GM23338 (cell line): ENCODE results near the gene TENM4. TPM values are rescaled to one million over a fixed set of nuclear protein-coding genes. Genes with fewer than 3 reads are reported as not detected.

Source experiments
- ATAC-seq: fragments of 200-7000 bp; cut with Tn5 transposase; 3 replicates; pipeline ENCODE4 v1.9.1; 2020
- DNase-seq: peaks from one replicate; pipeline ENCODE4 v3.0.0-alpha.2; 2015; ENCODE audit warnings: low spot score
- H2AFZ ChIP-seq: fragments of 200-600 bp; sonication (generic); 2 replicates; pipeline ENCODE4 v1.8.0; 2016; ENCODE audit warnings: antibody characterized with exemption, mild to moderate bottlenecking, moderate library complexity
- H3F3A ChIP-seq: fragments of 200-600 bp; sonication (generic); replicated peaks from 2 replicates; pipeline ENCODE4 v1.8.0; 2017; ENCODE audit warnings: antibody characterized with exemption, mixed run types, low read depth
- H3K27ac ChIP-seq: fragments of 200-600 bp; sonication (generic); 2 replicates; pipeline ENCODE4 v1.6.1; 2016; ENCODE audit warnings: low read depth
- H3K27me3 ChIP-seq: fragments of 200-600 bp; sonication (generic); 2 replicates; pipeline ENCODE4 v1.8.0; 2016; ENCODE audit warnings: mild to moderate bottlenecking, mixed run types, moderate library complexity; ENCODE audit not compliant: insufficient read depth
- H3K36me3 ChIP-seq: fragments of 200-600 bp; sonication (generic); 2 replicates; pipeline ENCODE4 v1.8.0; 2016; ENCODE audit warnings: mild to moderate bottlenecking; ENCODE audit not compliant: insufficient read depth
- H3K4me1 ChIP-seq: fragments of 200-600 bp; sonication (generic); 2 replicates; pipeline ENCODE4 v1.8.0; 2016; ENCODE audit warnings: mild to moderate bottlenecking, moderate library complexity; ENCODE audit not compliant: insufficient read depth
- H3K4me2 ChIP-seq: fragments of 200-600 bp; sonication (generic); 2 replicates; pipeline ENCODE4 v1.7.1; 2017; ENCODE audit warnings: mixed run types
- H3K4me3 ChIP-seq: fragments of 200-600 bp; sonication (generic); 2 replicates; pipeline ENCODE4 v1.6.1; 2016; ENCODE audit warnings: mixed run types
- H3K79me2 ChIP-seq: fragments of 200-600 bp; sonication (generic); replicated peaks from 2 replicates; pipeline ENCODE4 v1.8.0; 2017; ENCODE audit warnings: mild to moderate bottlenecking; ENCODE audit not compliant: insufficient read depth
- H3K9me2 ChIP-seq: fragments of 200-600 bp; sonication (generic); 2 replicates; pipeline ENCODE4 v1.8.0; 2017; ENCODE audit not compliant: insufficient read depth
- H4K20me1 ChIP-seq: fragments of 200-600 bp; sonication (generic); replicated peaks from 2 replicates; pipeline ENCODE4 v1.8.0; 2017; ENCODE audit warnings: mild to moderate bottlenecking; ENCODE audit not compliant: insufficient read depth
- H3K27ac Mint-ChIP-seq: 2 replicates; pipeline ENCODE4 v1.8.0; 2020; ENCODE audit warnings: inconsistent platforms, mild to moderate bottlenecking, moderate library complexity, mixed read lengths
- H3K27me3 Mint-ChIP-seq: 3 replicates; pipeline ENCODE4 v1.8.0; 2022; ENCODE audit warnings: low read depth, mild to moderate bottlenecking, moderate library complexity, mixed read lengths, inconsistent platforms; ENCODE audit not compliant: insufficient read depth, poor library complexity
- H3K36me3 Mint-ChIP-seq: 3 replicates; pipeline ENCODE4 v1.8.0; 2021; ENCODE audit warnings: low read depth, mild to moderate bottlenecking, inconsistent platforms, moderate library complexity, mixed read lengths
- H3K4me1 Mint-ChIP-seq: 3 replicates; pipeline ENCODE4 v1.8.0; 2020; ENCODE audit warnings: mild to moderate bottlenecking, inconsistent platforms, mixed read lengths
- H3K4me3 Mint-ChIP-seq: 3 replicates; pipeline ENCODE4 v1.8.0; 2021; ENCODE audit warnings: moderate library complexity, mild to moderate bottlenecking, inconsistent platforms, mixed read lengths
- H3K9me3 Mint-ChIP-seq: 3 replicates; pipeline ENCODE4 v1.8.0; 2020; ENCODE audit warnings: moderate library complexity, mild to moderate bottlenecking, inconsistent platforms, mixed read lengths
- CREB1 ChIP-seq: fragments of 250-450 bp; sonication (Bioruptor Pico); IDR thresholded peaks from 2 replicates; pipeline ENCODE4 v1.5.0; 2020; ENCODE audit warnings: low read depth, mild to moderate bottlenecking, moderate library complexity
- EZH2 ChIP-seq: fragments of 200-600 bp; sonication (generic); IDR thresholded peaks from one replicate; pipeline ENCODE4 v1.8.0; 2017; ENCODE audit warnings: antibody characterized with exemption, mild to moderate bottlenecking, low read depth; ENCODE audit not compliant: unreplicated experiment
- JUNB ChIP-seq: IDR thresholded peaks from one replicate; pipeline ENCODE4 v1.6.1; 2016; ENCODE audit warnings: antibody characterized with exemption; ENCODE audit not compliant: unreplicated experiment
- NANOG ChIP-seq: IDR thresholded peaks from 2 replicates; pipeline ENCODE4 v1.6.1; 2016; ENCODE audit warnings: antibody characterized with exemption, borderline replicate concordance
- POLR2AphosphoS5 ChIP-seq: IDR thresholded peaks from 2 replicates; pipeline ENCODE4 v1.6.1; 2016; ENCODE audit warnings: antibody characterized with exemption, low read depth
- STAT1 ChIP-seq: IDR thresholded peaks from one replicate; pipeline ENCODE4 v1.6.1; 2016; ENCODE audit warnings: antibody characterized with exemption; ENCODE audit not compliant: unreplicated experiment
- ZNF114 ChIP-seq: fragments of 250-450 bp; sonication (Bioruptor Pico); IDR thresholded peaks from 2 replicates; pipeline ENCODE4 v1.5.0; 2020; ENCODE audit warnings: mild to moderate bottlenecking, moderate library complexity
- ZNF331 ChIP-seq: fragments of 250-450 bp; sonication (Bioruptor Pico); IDR thresholded peaks from 2 replicates; pipeline ENCODE4 v1.5.0; 2020; ENCODE audit warnings: low read depth, mild to moderate bottlenecking, moderate library complexity
- polyA plus RNA-seq: library from polyadenylated mRNA; unstranded; fragments of >200 nt; fragmentation: Nextera tagmentation; extraction: Ambion mirVana; gene quantifications from 2 replicates; pipeline ENCODE4 v1.2.1, GENCODE V29; 2016
- total RNA-seq: library from RNA; depleted of rRNA; stranded (reverse); fragments of >200 nt; shearing (Covaris generic); gene quantifications from 2 replicates; pipeline ENCODE4 v1.2.3, GENCODE V29; 2014
- TF ChIP-seq, protein P1 (sequence below), 2 experiments: fragments of 200-600 bp in 1 of 2; sonication (generic) in 1 of 2; conservative IDR thresholded peaks; 2 replicates each; pipeline versions ENCODE4 v1.5.1 to v1.6.1; 2016 to 2017; ENCODE audit warnings: antibody characterized with exemption in 2 of 2, low read depth in 2 of 2, mild to moderate bottlenecking in 2 of 2, moderate library complexity in 1 of 2
- TF ChIP-seq, protein P2 (sequence below): fragments of 250-450 bp; sonication (Bioruptor Pico); IDR thresholded peaks from 2 replicates; pipeline ENCODE4 v1.5.0; 2020; ENCODE audit warnings: mild to moderate bottlenecking, moderate library complexity
- TF ChIP-seq, protein P3 (sequence below): IDR thresholded peaks from 2 replicates; pipeline ENCODE4 v1.6.1; 2016; ENCODE audit warnings: antibody characterized with exemption

Gene TENM4
- total and polyA plus RNA-seq, 2 experiments from 2014 or later: 7.3 TPM

DNA sequence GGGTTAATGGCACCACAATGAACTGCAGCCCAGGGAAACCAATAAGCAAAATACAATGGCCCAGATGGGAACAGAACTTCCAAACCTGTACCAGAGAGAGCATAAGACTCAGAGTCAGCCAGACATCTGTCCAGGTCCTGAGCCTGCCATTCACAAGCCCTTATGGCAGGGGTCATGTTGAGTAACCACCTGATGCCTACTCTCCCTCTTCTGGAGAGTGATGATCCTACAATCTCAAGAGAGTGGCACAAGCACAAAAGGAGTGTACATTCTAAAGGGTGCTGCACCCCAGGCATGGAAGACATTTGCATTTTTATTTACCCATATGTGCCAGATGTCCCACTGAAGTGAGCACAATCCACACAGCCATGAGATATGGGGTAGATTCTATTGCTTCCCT, 10.6 kb downstream of the TENM4 start:
- H3K4me3 ChIP-seq: no peak overlapping the region
- H3K4me3 Mint-ChIP-seq: no peak overlapping the region
- TF ChIP-seq CREB1 (CRISPR knock-in tag) (no peak), JUNB (no peak)
- TF ChIP-seq, protein P1, sequence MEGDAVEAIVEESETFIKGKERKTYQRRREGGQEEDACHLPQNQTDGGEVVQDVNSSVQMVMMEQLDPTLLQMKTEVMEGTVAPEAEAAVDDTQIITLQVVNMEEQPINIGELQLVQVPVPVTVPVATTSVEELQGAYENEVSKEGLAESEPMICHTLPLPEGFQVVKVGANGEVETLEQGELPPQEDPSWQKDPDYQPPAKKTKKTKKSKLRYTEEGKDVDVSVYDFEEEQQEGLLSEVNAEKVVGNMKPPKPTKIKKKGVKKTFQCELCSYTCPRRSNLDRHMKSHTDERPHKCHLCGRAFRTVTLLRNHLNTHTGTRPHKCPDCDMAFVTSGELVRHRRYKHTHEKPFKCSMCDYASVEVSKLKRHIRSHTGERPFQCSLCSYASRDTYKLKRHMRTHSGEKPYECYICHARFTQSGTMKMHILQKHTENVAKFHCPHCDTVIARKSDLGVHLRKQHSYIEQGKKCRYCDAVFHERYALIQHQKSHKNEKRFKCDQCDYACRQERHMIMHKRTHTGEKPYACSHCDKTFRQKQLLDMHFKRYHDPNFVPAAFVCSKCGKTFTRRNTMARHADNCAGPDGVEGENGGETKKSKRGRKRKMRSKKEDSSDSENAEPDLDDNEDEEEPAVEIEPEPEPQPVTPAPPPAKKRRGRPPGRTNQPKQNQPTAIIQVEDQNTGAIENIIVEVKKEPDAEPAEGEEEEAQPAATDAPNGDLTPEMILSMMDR (conservative IDR thresholded peaks at IDR 0.05; ENCODE audit: low read depth in 2 of 2): peak in 1 of 2 experiments; percentile 27; a peak in 2 of 4 replicates
- no peak overlapping the region for H3K27ac Mint-ChIP-seq
- H3K4me2 ChIP-seq: no peak overlapping the region
- DNase-seq (peak; percentile 17), ATAC-seq (peak; percentile 40; the same call in 2 of the 3 replicates)
- H3K36me3 Mint-ChIP-seq: no peaks in the 10 kb centered on the region
- peaks cover 12% of the 10 kb centered on the region for H3K27me3 Mint-ChIP-seq
- H3K4me1 Mint-ChIP-seq: peaks cover 46% of the 10 kb centered on the region
- 0 out of 2 replicates have a peak, but pooled peaks cover 12% of the 10 kb centered on the region for H3K79me2 ChIP-seq
- H3K4me1 ChIP-seq: peaks cover 31% of the 10 kb centered on the region
- no peaks in the 10 kb centered on the region for H3K9me2 ChIP-seq
- peaks cover 19% of the 10 kb centered on the region; the same call in 1 of the 2 replicates for H4K20me1 ChIP-seq
- H2AFZ ChIP-seq: no peak overlapping the region
- H3F3A ChIP-seq: no peaks in the 10 kb centered on the region
- H3K27ac ChIP-seq: no peak overlapping the region
- no peaks in the 10 kb centered on the region for H3K36me3 ChIP-seq
- H3K27me3 ChIP-seq: peaks cover 48% of the 10 kb centered on the region
- no peaks in the 10 kb centered on the region for H3K9me3 Mint-ChIP-seq

DNA sequence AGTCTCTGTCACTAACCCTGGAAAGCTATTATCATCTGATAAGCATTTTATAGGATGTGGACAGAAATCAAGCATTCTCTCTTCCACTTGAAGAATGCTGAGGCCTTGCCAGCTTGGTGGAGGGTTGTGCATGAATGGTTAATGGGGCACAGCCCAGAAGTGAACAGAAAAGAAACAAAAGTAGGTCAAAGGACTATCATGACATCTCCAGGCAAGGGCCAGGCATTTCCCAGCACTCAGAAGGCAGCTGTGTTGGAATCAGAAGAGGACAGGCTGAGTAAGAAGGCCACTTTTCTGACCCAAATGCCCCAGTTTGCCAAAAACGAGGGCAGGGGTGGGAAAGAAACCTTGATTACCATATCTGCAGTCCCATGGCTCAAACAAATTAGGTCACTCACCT, 12.4 kb downstream of the TENM4 start:
- Histone ChIP-seq H3K4me3 (no peak overlapping the region), H3K79me2 (0 out of 2 replicates have a peak, but pooled peaks cover 4% of the 10 kb centered on the region), H3K4me1 (peaks cover 19% of the 10 kb centered on the region), H3K4me2 (no peak overlapping the region), H3F3A (no peaks in the 10 kb centered on the region), H2AFZ (no peak overlapping the region), H3K36me3 (no peaks in the 10 kb centered on the region), H3K27me3 (peaks cover 30% of the 10 kb centered on the region), H3K27ac (no peak overlapping the region), H3K9me2 (no peaks in the 10 kb centered on the region), H4K20me1 (peaks cover 15% of the 10 kb centered on the region; the same call in 1 of the 2 replicates)
- H3K4me1 Mint-ChIP-seq: peaks cover 34% of the 10 kb centered on the region
- no peaks in the 10 kb centered on the region for H3K9me3 Mint-ChIP-seq
- peaks cover 5% of the 10 kb centered on the region for H3K27me3 Mint-ChIP-seq
- ATAC-seq: no peak
- H3K4me3 Mint-ChIP-seq: no peak overlapping the region
- H3K36me3 Mint-ChIP-seq: no peaks in the 10 kb centered on the region
- H3K27ac Mint-ChIP-seq: no peak overlapping the region
- DNase-seq: no peak
- TF ChIP-seq STAT1: no peak
- TF ChIP-seq EZH2: no peak
- TF ChIP-seq ZNF114: no peak
- TF ChIP-seq, protein P2, sequence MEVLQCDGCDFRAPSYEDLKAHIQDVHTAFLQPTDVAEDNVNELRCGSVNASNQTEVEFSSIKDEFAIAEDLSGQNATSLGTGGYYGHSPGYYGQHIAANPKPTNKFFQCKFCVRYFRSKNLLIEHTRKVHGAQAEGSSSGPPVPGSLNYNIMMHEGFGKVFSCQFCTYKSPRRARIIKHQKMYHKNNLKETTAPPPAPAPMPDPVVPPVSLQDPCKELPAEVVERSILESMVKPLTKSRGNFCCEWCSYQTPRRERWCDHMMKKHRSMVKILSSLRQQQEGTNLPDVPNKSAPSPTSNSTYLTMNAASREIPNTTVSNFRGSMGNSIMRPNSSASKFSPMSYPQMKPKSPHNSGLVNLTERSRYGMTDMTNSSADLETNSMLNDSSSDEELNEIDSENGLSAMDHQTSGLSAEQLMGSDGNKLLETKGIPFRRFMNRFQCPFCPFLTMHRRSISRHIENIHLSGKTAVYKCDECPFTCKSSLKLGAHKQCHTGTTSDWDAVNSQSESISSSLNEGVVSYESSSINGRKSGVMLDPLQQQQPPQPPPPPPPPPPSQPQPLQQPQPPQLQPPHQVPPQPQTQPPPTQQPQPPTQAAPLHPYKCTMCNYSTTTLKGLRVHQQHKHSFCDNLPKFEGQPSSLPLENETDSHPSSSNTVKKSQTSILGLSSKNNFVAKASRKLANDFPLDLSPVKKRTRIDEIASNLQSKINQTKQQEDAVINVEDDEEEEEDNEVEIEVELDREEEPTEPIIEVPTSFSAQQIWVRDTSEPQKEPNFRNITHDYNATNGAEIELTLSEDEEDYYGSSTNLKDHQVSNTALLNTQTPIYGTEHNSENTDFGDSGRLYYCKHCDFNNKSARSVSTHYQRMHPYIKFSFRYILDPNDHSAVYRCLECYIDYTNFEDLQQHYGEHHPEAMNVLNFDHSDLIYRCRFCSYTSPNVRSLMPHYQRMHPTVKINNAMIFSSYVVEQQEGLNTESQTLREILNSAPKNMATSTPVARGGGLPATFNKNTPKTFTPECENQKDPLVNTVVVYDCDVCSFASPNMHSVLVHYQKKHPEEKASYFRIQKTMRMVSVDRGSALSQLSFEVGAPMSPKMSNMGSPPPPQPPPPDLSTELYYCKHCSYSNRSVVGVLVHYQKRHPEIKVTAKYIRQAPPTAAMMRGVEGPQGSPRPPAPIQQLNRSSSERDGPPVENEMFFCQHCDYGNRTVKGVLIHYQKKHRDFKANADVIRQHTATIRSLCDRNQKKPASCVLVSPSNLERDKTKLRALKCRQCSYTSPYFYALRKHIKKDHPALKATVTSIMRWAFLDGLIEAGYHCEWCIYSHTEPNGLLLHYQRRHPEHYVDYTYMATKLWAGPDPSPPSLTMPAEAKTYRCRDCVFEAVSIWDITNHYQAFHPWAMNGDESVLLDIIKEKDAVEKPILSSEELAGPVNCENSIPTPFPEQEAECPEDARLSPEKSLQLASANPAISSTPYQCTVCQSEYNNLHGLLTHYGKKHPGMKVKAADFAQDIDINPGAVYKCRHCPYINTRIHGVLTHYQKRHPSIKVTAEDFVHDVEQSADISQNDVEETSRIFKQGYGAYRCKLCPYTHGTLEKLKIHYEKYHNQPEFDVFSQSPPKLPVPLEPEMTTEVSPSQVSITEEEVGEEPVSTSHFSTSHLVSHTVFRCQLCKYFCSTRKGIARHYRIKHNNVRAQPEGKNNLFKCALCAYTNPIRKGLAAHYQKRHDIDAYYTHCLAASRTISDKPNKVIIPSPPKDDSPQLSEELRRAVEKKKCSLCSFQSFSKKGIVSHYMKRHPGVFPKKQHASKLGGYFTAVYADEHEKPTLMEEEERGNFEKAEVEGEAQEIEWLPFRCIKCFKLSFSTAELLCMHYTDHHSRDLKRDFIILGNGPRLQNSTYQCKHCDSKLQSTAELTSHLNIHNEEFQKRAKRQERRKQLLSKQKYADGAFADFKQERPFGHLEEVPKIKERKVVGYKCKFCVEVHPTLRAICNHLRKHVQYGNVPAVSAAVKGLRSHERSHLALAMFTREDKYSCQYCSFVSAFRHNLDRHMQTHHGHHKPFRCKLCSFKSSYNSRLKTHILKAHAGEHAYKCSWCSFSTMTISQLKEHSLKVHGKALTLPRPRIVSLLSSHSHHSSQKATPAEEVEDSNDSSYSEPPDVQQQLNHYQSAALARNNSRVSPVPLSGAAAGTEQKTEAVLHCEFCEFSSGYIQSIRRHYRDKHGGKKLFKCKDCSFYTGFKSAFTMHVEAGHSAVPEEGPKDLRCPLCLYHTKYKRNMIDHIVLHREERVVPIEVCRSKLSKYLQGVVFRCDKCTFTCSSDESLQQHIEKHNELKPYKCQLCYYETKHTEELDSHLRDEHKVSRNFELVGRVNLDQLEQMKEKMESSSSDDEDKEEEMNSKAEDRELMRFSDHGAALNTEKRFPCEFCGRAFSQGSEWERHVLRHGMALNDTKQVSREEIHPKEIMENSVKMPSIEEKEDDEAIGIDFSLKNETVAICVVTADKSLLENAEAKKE: no peak
- TF ChIP-seq, protein P3, sequence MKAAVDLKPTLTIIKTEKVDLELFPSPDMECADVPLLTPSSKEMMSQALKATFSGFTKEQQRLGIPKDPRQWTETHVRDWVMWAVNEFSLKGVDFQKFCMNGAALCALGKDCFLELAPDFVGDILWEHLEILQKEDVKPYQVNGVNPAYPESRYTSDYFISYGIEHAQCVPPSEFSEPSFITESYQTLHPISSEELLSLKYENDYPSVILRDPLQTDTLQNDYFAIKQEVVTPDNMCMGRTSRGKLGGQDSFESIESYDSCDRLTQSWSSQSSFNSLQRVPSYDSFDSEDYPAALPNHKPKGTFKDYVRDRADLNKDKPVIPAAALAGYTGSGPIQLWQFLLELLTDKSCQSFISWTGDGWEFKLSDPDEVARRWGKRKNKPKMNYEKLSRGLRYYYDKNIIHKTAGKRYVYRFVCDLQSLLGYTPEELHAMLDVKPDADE: no peak
- TF ChIP-seq, protein P1 (conservative IDR thresholded peaks at IDR 0.05; ENCODE audit: low read depth in 2 of 2): no peak
- TF ChIP-seq POLR2AphosphoS5: no peak
- no peak for TF ChIP-seq ZNF331 (CRISPR knock-in tag)
- no peak for TF ChIP-seq NANOG
